Adrenal gland (tissue), 5 donors: Measurements from ENCODE around the gene RABGAP1L.

ENCODE experiments used
- CTCF ChIP-seq, 6 experiments: fragments of 450-650 bp in 4 of 6; fragments of 200-600 bp in 2 of 6; sonication (generic) in 1 of 6; IDR thresholded peaks; 1 replicate in 5 of 6; 2 replicates in 1 of 6; pipeline versions ENCODE4 v1.5.1 to v1.8.0; 2016 to 2021; ENCODE audit warnings: antibody characterized with exemption in 6 of 6, mild to moderate bottlenecking in 2 of 6, moderate library complexity in 1 of 6
- POLR2A ChIP-seq, 2 donors: fragments of 450-650 bp; IDR thresholded peaks; one replicate each; pipeline ENCODE4 v1.6.1; 2017; ENCODE audit warnings: antibody characterized with exemption in 2 of 2, mild to moderate bottlenecking in 2 of 2, moderate library complexity in 1 of 2
- donor health status: DM: no; HTN: no; CAD: no.

GRCh38 chr1:174149216-174149615, 10.1 kb upstream of the RABGAP1L start:
- TF ChIP-seq CTCF (IDR thresholded peaks at IDR 0.05) (no peak), POLR2A (IDR thresholded peaks at IDR 0.05) (no peak)
